Glomerular endothelial cell (primary cell): ENCODE data around the gene BGN. TPM values are rescaled to one million over a fixed set of nuclear protein-coding genes. Genes with fewer than 3 reads are reported as not detected.

ENCODE experiments used
- DNase-seq: peaks from one replicate; pipeline ENCODE4 v3.0.0-alpha.2; 2011; ENCODE audit warnings: low read depth, low spot score; ENCODE audit errors: extremely low read depth
- total RNA-seq: library from RNA; depleted of rRNA; stranded (reverse); fragments of >200 nt; gene quantifications from 2 replicates; pipeline ENCODE4 v1.2.3, GENCODE V29; 2015

BGN gene
- total RNA-seq, 1 donor from 2014 or later: 166 TPM

DNA sequence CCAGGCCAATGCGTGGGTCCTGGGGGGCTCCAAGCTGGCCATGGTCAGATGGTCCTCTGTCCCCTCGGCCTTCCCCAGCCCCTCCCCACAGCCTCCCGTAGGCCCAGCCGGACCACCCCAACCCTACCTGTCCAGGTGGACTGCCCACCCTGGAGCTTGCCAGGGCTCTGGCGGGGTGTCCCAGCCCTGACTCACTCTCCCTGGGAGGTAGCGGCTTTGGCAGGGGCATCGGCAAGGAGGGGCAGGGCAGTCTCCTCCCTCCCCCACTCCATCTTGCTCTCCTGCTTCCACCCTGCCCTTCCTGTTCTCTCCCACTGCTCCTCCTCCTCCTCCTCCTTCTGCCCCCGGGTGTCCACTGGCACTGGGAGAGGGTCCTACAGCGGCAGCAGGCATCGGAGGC, 7.4 kb downstream of the BGN start:
- DNase-seq: no peak

DNA sequence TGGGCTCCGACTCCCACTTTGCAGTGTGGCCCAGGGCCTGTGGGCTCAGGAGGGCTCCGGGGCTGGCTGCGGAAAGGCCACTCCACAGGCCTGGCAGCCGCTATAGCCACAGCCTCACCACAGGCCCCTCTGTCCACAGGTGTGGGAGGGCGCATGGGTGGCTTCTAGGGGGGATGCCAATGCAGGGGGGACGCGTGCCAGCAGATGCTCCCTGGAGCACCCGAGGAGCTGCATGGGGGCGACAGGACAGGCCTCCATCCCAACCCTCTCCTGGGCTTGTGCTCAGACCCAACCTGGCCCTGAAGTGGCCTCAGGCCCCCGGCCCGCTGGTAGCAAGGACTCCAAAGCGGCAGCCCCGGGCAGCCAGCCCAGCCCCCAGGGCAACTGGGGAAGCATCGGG, 8.0 kb downstream of the BGN start:
- DNase-seq: no peak

DNA sequence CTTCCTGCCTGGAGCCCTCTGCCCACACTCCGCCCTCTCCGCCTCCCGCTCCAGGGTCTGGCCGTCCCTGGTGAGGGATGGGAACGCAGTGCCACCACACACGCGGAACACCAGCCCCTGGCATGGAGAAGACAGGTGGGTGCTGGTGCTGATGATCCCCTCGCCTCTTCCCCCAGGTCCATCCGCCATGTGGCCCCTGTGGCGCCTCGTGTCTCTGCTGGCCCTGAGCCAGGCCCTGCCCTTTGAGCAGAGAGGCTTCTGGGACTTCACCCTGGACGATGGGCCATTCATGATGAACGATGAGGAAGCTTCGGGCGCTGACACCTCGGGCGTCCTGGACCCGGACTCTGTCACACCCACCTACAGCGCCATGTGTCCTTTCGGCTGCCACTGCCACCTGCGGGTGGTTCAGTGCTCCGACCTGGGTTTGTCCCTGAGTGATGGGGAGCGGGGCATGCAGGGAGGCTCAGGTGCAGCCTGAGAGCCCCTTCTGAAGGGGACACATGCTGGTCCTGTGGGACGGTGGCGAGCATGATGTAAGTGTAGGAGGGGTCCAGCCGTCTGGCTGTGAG, 9.8 kb downstream of the BGN start:
- no peak for DNase-seq

DNA sequence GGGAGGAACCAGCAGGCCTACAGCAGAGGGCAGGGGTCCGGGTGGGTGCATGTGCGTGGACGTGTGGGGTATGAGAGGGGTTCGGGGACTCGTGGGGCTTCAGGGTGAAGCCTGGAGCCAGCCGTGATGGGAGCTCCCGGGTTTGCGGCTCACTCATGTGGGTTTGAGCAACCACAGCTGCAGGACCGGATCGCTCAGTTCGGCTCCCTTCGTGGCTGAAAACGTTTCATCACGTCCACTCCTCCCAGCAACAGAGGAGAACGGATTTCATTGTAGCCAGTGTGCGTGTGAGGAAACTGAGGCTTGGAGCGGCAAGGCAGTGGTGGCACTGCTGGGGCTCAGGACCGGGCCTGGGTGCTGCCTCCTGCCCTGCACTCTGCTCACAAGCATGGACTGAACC, 10.6 kb downstream of the BGN start:
- no peak for DNase-seq

DNA sequence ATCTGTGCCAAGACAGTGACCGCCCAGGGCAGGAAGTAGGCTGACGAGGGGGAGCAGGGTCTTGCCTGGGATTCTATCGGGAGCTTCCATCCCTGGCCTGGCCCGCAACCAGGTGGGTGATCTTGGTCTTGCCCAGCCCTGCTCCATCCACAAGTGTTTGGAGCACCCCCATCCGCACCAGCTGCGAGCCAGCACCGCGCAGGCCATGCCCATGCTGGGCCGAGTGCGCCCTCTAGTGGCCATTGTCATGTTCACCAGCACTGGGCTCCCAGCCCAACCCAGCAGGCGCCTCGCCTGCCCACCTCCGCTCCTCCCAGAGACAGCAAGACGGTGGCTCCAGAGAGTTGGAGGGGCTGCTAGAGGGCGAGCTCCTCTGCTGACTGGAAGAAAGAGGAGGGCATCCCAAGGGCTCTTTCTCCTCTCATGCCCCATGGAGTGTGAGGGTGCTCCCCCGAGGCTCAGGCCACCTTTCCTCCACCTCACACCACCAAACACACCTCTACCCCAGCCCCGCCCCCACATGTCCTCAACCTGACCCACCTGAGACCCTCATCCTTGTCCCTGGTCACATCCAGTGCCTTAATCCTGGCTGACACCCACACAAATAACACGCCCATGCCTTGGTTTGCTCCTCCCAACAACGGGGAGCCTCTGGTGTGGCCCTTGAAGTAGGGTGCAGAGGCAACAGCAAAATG, 12.9 kb downstream of the BGN start:
- no peak for DNase-seq

DNA sequence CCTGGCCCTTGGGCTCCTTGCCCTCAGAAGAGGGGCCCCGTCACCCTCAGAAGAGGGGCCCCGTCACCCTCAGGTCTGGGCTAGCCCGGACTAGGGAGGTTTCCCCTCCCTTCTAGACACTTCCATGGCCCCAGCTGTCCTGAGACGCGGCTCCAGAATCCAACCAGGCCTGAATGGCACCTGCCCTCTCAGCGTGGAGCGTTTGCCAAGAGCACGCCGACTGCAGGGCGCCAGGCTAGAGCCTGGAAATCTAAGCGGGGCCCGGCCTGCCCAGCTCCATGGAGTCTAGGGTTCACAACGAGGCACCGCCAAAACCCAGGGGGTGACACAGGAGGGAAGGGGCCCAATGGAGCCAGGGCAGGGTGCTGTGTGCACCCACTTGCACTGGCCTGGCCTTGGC, 14.8 kb downstream of the BGN start:
- no peak for DNase-seq

DNA sequence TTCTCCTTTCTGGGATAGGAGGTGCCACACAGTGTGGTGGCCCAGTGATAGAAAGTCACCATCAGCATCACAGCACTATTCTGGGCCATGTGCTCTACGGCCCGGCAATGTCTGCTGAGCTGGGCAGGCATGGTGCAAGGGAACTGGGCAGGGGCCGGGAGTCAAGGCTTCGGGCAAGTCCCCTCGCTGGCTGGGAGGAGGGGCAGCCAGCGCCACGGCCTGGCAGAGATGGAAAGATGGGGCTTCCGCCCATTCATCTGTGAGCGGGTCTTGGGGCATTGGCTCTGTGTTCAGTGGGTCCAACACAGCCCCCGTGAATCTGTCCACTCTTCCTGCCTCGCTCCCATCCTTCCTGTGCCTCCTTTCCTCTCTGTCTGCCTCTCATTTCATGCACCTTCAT, 15.6 kb downstream of the BGN start:
- DNase-seq: no peak

DNA sequence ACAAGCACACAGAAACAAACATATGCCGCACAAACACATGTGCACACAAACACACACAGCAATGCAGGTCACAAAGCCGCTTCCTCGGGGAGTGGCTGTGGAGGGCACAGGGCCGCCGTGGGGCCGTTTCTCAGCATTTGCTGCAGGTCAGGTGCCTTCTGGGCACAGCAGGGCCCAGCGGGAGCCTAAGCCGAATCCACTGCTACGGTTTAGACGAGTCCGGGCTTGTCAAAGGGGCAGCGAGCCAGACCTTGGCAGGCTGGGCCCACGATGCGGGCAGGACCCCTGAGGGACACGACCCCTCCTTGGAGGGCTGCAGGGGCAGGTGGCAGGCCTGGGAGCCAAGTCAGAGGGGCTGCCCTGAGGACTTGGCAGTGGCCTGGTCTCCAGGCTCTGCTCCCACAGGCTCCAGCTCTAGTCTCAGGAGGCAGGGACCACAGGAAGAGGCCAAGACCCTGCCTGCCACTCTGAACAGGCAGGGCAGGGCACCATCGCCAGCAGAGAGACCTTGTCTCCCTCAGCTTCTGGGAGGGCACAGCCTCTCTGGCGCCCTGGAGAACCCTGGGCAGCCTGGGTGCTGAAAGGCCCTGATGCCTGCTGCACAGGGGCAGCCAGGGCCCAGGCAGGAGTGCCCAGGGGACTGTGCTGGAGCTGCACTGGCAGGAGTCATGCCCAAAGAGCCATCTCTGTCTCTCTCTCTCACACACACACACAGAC, 17.2 kb downstream of the BGN start:
- DNase-seq: no peak

DNA sequence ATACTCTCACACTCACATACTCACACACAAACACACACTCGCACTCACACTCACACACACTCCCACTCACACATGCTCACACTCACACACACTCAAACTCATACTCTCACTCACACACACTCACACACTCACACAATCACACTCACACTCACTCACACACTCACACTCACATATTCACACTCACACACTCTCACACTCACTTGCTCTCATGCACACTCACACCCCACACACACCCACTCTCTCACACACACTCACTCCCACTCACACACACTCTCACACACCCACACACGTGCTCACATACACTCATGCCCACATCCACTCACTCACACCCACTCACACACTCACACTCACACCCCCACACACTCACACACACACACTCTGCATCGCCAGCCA, 17.7 kb downstream of the BGN start:
- no peak for DNase-seq

DNA sequence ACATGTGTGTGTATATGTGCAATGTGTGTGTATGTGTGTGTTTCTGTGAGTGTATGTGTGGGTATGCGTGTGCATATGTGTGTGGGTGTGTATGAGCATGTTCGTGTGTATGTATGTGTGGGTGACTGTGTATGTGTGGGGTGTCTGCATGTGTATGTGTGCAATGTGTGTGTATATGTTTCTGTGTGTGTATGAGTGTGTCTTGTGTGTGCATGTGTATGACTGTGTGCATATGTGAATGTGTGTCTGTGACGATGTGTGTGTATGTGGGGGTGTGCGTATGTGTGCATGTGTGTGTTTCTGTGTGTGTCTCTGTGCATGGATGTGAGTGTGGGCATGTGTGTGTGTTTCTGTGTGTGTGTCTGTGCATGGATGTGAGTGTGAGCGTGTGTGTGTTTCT, 18.5 kb downstream of the BGN start:
- DNase-seq: no peak

DNA sequence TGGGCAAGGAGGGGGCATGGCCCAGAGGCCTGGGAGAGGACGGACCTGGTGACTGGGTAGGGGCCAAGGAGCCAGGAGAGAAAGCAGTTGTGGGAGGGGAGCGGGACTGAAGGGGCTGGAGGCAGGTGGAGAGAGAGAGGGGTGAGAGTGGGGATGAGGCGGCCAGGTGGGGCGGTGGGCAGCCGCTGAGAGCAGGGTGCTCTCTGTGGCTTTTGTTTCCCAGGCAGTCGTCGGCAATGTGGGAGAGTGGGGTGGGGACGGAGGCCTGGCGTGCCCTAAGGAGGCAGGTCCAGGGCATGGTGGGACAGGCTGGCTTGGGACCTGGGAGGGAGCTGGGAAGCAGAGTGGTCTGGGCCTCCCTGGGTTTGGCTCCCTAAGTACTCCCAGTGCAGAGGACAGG, 19.5 kb downstream of the BGN start:
- no peak for DNase-seq

DNA sequence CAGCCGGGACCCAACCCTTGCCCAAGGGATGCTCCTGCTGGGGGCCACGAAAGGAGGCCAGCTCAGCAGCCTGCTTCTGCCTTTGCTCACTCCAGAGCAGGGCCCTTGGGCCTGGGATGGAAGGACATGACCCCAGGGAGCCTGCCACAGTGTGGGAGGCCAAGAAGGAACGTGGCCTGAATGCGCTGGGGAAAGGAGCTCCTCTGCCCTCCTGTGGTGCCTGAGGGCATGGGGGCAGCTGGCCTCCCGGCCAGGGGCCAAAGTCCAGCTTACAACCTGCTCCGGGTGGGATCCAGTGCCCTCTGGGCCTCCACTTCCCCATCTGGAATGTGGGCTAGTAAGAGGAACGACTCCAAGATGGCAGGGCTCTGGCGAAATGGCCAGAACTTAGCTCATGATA, 20.7 kb downstream of the BGN start:
- DNase-seq: no peak

DNA sequence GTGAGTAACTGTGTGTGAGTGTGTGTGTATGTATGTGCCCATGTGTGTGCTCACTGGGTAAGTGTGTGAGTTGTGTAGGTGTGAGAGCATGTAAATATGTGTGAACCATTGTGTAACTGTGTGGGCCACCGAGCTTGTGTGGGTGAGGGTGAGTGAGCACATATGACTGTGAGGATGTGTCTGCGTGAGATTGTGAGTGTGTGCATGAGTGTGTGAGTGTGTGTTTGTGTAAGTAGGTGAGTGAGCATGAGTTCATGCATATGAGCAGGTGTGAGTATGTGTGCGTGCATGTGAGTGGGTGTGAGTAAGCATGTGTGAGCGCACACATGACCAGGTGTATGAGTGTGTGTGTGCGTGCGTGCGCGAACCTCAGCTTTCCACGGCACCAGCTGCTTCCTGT, 21.3 kb downstream of the BGN start:
- no peak for DNase-seq

DNA sequence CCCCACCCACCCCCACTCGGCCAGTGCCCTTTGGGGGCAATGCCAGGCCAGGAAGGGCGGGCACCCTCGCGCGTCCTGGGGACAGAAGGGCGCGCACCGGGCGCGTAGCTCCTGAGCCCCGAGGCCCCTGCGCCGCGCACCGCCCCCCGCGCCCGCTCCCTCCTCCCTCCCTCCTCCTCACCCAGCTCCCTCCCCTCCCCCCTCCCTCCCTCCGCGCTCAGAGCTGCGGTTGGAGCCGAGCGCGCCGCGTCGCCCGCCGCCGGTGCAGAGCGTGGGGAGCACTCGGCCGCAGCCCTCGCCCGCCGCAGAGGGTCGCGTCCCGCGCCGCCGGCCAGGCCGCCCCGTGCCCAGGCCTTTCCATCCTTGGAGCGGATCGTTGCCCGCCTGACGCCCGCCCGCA, 22.6 kb downstream of the BGN start, which contains the start of gene ATP2B3:
TSS of gene ATP2B3 (plus strand) at position 220 of the 400 bp plus-strand sequence. CDS start 18,606 bp downstream, outside the sequence.
- DNase-seq: no peak

DNA sequence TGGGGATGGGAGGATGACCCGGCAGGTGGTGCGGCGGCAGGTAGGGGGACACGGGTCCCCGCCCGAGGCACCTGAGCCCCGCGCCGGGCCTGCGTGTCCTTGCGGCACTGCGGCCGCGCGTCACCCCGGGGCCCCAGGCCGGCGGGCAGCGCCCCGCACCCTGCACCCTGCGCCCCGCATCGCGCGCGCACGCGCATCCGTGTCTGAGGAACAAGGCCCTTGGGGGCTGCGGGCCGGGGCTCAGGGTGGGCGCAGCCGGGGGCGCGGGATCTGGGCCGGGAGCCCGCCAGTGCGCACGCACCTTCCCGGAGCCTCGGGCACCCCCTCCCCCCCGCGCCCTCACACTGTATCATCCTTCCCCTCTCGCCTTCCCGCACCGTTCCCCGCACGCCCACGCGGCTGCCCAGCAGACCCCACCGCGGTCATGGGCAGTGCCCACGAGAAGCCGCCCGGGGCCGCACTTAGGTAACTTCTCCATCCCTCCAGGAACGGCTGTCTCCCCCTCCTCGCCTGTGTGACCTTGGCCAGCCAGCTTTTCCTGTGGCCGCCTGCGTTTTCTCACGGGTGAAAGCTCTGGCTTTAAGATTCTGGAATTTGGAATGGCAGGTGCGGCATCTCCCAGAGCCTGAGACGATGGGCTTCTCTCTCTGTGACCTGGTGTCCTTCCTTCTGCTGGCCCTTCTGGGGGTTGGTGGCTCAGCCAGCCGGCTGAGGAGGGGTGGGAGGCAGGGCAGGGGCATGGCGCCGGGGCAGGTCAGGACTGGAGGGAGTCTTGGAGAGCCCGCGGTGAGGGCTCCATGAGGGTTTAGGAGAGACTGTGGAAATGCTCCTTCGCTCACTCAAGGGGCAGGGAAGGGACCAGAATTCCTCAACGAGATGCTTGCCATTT, 23.4 kb downstream of the BGN start:
- no peak for DNase-seq

DNA sequence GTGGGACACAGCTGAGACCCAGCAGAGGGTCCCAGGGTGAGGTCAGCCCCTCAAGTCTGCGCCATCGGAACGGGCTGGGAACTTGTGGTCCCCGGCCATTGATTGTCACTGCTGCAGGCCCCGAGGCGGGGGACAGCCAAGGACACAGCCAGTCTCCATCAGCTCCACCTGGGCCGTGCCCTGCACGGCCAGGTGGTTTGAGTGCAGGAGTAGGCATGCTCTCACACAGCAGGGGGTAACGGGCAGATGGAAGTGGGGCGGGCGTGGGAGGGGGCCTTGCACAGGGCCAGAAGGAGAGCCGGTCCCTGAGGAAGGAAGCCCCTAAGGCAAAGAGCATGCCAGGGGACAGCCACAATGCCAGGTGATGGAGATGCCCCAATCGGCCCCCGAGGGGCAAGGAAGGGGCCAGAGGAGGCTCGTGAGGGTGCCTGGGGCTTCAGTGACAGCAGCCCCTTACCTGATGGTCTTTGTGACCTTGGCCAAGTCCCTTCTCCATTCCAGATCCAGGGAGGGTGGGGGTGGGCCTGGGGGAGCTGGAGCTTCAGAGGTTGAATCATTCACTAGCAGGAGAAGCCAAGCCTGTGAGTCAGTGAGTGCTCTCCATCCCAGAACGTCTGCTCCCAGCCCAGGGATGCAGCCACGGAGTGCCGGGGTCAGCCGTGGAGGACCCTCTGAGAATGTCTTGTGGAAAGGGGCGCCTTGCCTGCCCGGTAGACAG, 24.9 kb downstream of the BGN start:
- DNase-seq: no peak

DNA sequence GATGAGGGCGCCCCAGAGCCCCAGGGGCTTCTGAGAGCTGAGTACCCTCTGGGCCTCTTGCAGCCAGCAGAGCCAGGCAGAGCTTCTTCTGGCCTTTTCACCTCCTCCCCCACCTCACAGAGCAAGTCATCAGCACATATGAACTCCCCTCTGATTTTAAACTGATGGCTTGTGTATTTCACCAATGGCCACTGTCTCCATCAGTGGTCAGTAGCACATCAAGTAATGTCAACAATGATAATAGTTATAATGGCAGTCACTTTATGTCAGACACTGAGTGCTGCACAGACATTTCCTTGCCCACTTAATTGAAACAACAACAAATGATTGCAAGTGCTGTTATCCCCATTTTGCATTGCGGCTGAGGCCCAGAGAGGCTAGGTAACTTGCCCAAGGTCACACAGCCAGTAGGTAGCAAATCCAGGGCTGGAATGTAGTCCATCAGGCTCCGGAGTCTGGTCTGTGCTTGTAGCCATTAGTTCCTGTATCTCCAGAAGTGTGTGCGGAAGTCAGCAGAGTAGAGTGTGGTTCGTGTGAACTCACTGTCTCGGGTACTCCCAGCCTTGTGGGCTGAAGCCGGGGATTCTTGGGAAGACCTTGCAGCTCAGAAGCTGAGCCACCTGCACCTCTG, 25.6 kb downstream of the BGN start:
- no peak for DNase-seq

DNA sequence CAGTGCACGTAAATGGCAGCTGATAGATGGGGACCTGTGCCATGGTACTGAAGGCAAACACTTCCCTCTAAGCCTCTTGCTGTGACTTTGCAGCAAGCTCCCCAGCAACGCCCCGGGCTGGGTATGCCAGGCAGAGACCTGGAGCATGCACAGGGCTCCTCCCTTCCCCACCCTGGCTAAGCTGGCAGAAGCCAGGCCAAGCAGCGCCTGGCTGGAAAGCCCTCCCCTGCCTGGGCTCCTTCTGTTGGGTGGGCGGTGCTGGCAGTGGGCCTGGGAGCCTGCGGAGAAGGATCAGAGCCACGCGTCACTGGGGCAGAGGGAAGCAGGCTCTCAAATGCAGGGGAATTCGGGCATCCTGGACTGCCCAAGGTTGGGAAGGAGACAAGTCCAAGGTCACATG, 26.3 kb downstream of the BGN start:
- no peak for DNase-seq

DNA sequence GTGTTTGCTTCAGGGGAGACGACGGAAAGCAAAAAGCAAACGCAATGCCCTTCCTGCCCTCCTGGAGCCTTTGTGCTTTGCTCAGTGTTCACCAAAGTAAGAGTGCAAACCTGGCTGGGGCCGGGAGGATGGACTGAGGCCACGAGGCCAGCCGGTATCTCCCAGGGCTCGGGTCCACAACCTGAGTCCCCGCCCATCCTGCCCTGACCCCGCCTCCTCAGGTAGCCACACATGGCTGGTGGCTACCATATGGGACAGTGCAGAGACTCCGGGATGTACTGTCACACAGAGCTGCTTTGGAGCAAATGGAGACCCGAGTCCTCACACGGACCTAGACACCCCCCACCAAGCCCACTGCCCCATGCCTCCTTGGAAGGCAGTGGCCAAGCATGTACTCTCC, 27.5 kb downstream of the BGN start:
- no peak for DNase-seq

DNA sequence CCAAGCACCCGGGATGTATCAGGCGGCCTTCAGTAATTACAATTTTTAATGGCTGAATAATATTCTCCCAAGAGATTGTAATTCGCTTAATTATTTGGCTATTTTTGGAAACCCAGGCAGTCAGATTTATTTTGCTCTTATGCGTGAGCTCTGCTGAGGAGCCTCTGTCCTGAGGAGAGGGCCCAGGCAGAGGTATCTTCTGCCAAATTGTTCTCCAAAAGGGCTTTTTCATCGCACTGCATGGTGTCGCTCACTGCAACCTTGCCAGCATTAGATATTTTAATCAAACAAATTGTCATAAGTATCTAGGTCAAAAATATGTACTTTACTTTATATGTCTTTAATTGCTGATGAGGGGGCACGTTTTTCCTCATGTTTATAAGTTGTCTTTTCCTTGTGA, 28.5 kb downstream of the BGN start:
- DNase-seq: no peak
